ENCODE data around the gene TFIP11. TPM values are rescaled to one million over a fixed set of nuclear protein-coding genes. Genes with fewer than 3 reads are reported as not detected.

TFIP11 gene
- total RNA-seq, 1 experiment from 2014 or later = 29.8 TPM

DNA sequence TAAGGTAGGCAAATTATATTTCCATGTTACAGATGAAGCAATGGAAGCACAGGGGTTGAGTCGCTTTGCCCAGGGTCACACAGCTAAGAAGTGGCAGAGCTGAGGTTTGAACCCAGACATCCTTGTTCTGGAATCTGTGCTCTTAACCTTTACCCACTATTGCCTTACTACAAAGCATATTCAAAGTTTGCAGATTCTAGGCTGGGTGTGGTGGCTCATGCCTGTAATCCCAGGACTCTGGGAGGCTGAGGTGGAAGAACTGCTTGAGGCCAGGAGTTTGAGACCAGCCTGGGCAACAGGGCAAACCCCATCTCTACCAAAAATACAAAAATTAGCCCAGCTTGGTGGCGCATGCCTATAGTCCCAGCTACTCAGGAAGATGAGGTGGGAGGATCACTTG is 27.8 kb upstream of the TFIP11 start:
- H3K36me3 ChIP-seq (ENCODE audit: control insufficient read depth, insufficient read depth, low read length) = no peaks in the 10 kb centered on the region
- CTCF ChIA-PET = no interaction called here

GRCh38 chr22:26536762-26537134 is 24.5 kb upstream of the TFIP11 start:
- Histone ChIP-seq H3K36me3 (ENCODE audit: control insufficient read depth, insufficient read depth, low read length) (no peaks in the 10 kb centered on the region), H3K27ac (ENCODE audit: low read length) (no peak overlapping the region), H3K4me1 (ENCODE audit: control insufficient read depth, insufficient read depth, low read length) (no peaks in the 10 kb centered on the region), H3K4me3 (ENCODE audit: low read depth in 2 of 2, low read length in 2 of 2) (no peak overlapping the region), H3K9me3 (ENCODE audit: control insufficient read depth, insufficient read depth, low read depth, low read length) (no peaks in the 10 kb centered on the region), H3K27me3 (ENCODE audit: control insufficient read depth, insufficient read depth, low read length) (no peaks in the 10 kb centered on the region)
- no TSS peak for BruUV-seq (replicated peaks)
- no peak for TF ChIP-seq CTCF (IDR thresholded peaks at IDR 0.05)
- TF ChIP-seq POLR2AphosphoS5 (IDR thresholded peaks at IDR 0.05; ENCODE audit: low read depth, low read length) = no peak
- no peak for TF ChIP-seq SIN3A (IDR thresholded peaks at IDR 0.05; ENCODE audit: borderline replicate concordance, insufficient read depth, low read depth, low read length)
- no peak for TF ChIP-seq REST (IDR thresholded peaks at IDR 0.05; ENCODE audit: insufficient read depth in 1 of 2, low read depth in 2 of 2, low read length in 1 of 2)
- TF ChIP-seq TCF7L2 (IDR thresholded peaks at IDR 0.05; ENCODE audit: low read depth, low read length) = no peak
- POLR2A ChIA-PET = no interaction called here
- in situ Hi-C loops (cut with HindIII; ENCODE audit: low pct_unique_long_range_greater_than_20kb, low sequenced_read_pairs) (no loop called here), intact Hi-C loops (cut with micrococcal nuclease; ENCODE audit: unreplicated experiment) (no loop called here)
- ATAC-seq (no peak), DNase-seq (ENCODE audit: low read depth, low spot score) (no peak)
- CTCF ChIA-PET = no interaction called here

More for the DNA sequence above, 27.8 kb upstream of the TFIP11 start:
- no TSS peak for BruUV-seq (replicated peaks)
- in situ Hi-C loops (cut with HindIII; ENCODE audit: low pct_unique_long_range_greater_than_20kb, low sequenced_read_pairs) (no loop called here), intact Hi-C loops (cut with micrococcal nuclease; ENCODE audit: unreplicated experiment) (no loop called here)
- Histone ChIP-seq H3K27me3 (ENCODE audit: control insufficient read depth, insufficient read depth, low read length) (no peaks in the 10 kb centered on the region), H3K9me3 (ENCODE audit: control insufficient read depth, insufficient read depth, low read depth, low read length) (no peaks in the 10 kb centered on the region), H3K27ac (ENCODE audit: low read length) (no peak overlapping the region), H3K4me3 (ENCODE audit: low read depth in 2 of 2, low read length in 2 of 2) (no peak overlapping the region), H3K4me1 (ENCODE audit: control insufficient read depth, insufficient read depth, low read length) (no peaks in the 10 kb centered on the region)
- no peak for DNase-seq (ENCODE audit: low read depth, low spot score)
- ATAC-seq = no peak
- POLR2A ChIA-PET = no interaction called here
- TF ChIP-seq SIN3A (IDR thresholded peaks at IDR 0.05; ENCODE audit: borderline replicate concordance, insufficient read depth, low read depth, low read length) (no peak), TCF7L2 (IDR thresholded peaks at IDR 0.05; ENCODE audit: low read depth, low read length) (no peak)

DNA sequence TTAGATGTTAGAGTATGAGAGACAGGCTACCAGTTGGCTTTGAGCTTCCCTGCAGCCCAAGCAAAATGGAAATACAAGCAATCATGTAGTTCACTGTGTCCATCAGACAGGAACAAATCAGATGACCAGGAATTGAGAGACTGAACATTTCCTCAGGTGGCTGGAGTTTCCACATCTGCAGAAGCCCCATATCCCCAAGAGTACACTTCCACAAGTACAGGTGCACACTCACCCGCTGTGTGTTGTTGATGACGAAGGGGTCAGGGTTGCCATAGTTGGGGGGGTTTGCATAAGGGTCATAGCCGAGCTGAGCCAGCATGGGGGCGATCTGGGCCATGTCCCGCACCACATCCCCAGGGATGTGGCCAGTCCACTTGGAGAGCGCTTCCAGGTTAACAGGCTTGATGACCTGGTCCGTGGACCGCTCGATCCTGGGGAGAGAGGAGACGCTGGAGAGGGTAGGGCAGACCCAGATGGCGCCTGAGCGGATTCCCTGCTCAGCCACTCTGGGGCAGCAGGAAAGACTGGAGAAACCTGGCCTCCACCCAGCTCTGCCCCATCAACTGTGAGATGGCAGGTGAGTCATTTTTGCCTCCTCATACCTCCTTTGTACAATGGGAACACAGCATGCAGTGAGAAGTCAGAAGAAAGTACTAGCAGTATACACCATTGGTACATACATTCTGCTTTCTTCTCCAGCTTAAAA is 23.9 kb upstream of the TFIP11 start:
- POLR2A ChIA-PET = no interaction called here
- H3K27me3 ChIP-seq (ENCODE audit: control insufficient read depth, insufficient read depth, low read length) = no peaks in the 10 kb centered on the region
- TF ChIP-seq CTCF (IDR thresholded peaks at IDR 0.05) (no peak), REST (IDR thresholded peaks at IDR 0.05; ENCODE audit: insufficient read depth in 1 of 2, low read depth in 2 of 2, low read length in 1 of 2) (no peak), POLR2AphosphoS5 (IDR thresholded peaks at IDR 0.05; ENCODE audit: low read depth, low read length) (no peak), SIN3A (IDR thresholded peaks at IDR 0.05; ENCODE audit: borderline replicate concordance, insufficient read depth, low read depth, low read length) (no peak), TCF7L2 (IDR thresholded peaks at IDR 0.05; ENCODE audit: low read depth, low read length) (no peak)
- no peaks in the 10 kb centered on the region for H3K9me3 ChIP-seq (ENCODE audit: control insufficient read depth, insufficient read depth, low read depth, low read length)
- H3K27ac ChIP-seq (ENCODE audit: low read length) = no peak overlapping the region
- H3K4me3 ChIP-seq (ENCODE audit: low read depth in 2 of 2, low read length in 2 of 2) = no peak overlapping the region
- DNase-seq (ENCODE audit: low read depth, low spot score) (no peak), ATAC-seq (no peak)
- H3K4me1 ChIP-seq (ENCODE audit: control insufficient read depth, insufficient read depth, low read length) = no peaks in the 10 kb centered on the region
- BruUV-seq (replicated peaks) = no TSS peak
- no peaks in the 10 kb centered on the region for H3K36me3 ChIP-seq (ENCODE audit: control insufficient read depth, insufficient read depth, low read length)
- intact Hi-C loops (cut with micrococcal nuclease; ENCODE audit: unreplicated experiment) = no loop called here
- in situ Hi-C loops (cut with HindIII; ENCODE audit: low pct_unique_long_range_greater_than_20kb, low sequenced_read_pairs) = no loop called here
- CTCF ChIA-PET = no interaction called here
